HG02938 (cell line): ENCODE data around the gene TGFBR3L.
"Not testable (repeated sequence)": the region's sequence is repeated elsewhere in the genome, so short reads cannot be mapped to it uniquely, and the experiment has no call there.

ENCODE experiments used
- ATAC-seq: cut with Tn5 transposase; IDR thresholded peaks from one replicate; pipeline ENCODE4 v1.9.1; 2021; ENCODE audit warnings: mild to moderate bottlenecking, moderate library complexity; ENCODE audit not compliant: unreplicated experiment

The TGFBR3L gene

GRCh38 chr19:7947939-7948338 is 33.3 kb downstream of the TGFBR3L start:
- no peak for ATAC-seq

GRCh38 chr19:7953060-7953459 is 38.4 kb downstream of the TGFBR3L start:
- no peak for ATAC-seq

GRCh38 chr19:7953576-7953975 is 38.9 kb downstream of the TGFBR3L start:
- ATAC-seq, result no peak

- ATAC-seq, result no peak
Measured at GRCh38 chr19:7955696-7956095, 41.1 kb downstream of the TGFBR3L start.

- ATAC-seq, result no peak
Measured at GRCh38 chr19:7959211-7959610, 44.6 kb downstream of the TGFBR3L start.

GRCh38 chr19:7961082-7961481 is 46.5 kb downstream of the TGFBR3L start:
- ATAC-seq, result not testable (repeated sequence)

GRCh38 chr19:7961920-7962626 is 47.4 kb downstream of the TGFBR3L start:
- no peak for ATAC-seq

- no peak for ATAC-seq
Measured at GRCh38 chr19:7962644-7963268, 48.1 kb downstream of the TGFBR3L start.

GRCh38 chr19:7963566-7963965 is 48.9 kb downstream of the TGFBR3L start:
- no peak for ATAC-seq

- ATAC-seq, result no peak
Measured at GRCh38 chr19:7965259-7965841, 50.7 kb downstream of the TGFBR3L start.

GRCh38 chr19:7965921-7966665 is 51.5 kb downstream of the TGFBR3L start:
- no peak for ATAC-seq

- ATAC-seq, result no peak
Measured at GRCh38 chr19:7968008-7968795, 53.6 kb downstream of the TGFBR3L start.
